Choroid plexus epithelial cell (primary cell): ENCODE results near the gene RGL2.
A peak's percentile ranks its signal among the peaks of the same experiment; 100 is the strongest.

Experiments
- DNase-seq: peaks from one replicate; pipeline ENCODE4 v3.0.0-alpha.2; 2010; ENCODE audit warnings: low read depth
- H3K4me3 ChIP-seq: 2 replicates; pipeline ENCODE4 v1.5.1; 2011; ENCODE audit warnings: low read depth, mild to moderate bottlenecking, control low read depth, low read length, moderate library complexity
- CTCF ChIP-seq: conservative IDR thresholded peaks from 2 replicates; pipeline ENCODE4 v1.5.1; 2011; ENCODE audit warnings: low read depth, mild to moderate bottlenecking, control low read depth, inconsistent platforms, low read length, moderate library complexity

The RGL2 gene

GRCh38 chr6:33252759-33253158, 46.0 kb downstream of the RGL2 start:
- DNase-seq = no peak
- no peak overlapping the region for H3K4me3 ChIP-seq
- TF ChIP-seq CTCF = no peak

- no peak overlapping the region for H3K4me3 ChIP-seq
- DNase-seq = peak; percentile 22
- TF ChIP-seq CTCF = no peak
Measured at GRCh38 chr6:33251395-33252012, 47.2 kb downstream of the RGL2 start.

- DNase-seq = no peak
- no peak for TF ChIP-seq CTCF
- H3K4me3 ChIP-seq = no peak overlapping the region
Measured at GRCh38 chr6:33250731-33251130, 48.0 kb downstream of the RGL2 start.

GRCh38 chr6:33249732-33250630, 48.8 kb downstream of the RGL2 start:
- H3K4me3 ChIP-seq = peak overlapping the region; percentile 78
- TF ChIP-seq CTCF = no peak
- peak; percentile 76 for DNase-seq

GRCh38 chr6:33248932-33249731, 49.6 kb downstream of the RGL2 start:
- peak overlapping the region; percentile 78 for H3K4me3 ChIP-seq
- DNase-seq = peak; percentile 99
- peak; percentile 5 for TF ChIP-seq CTCF

GRCh38 chr6:33248643-33248931, 50.2 kb downstream of the RGL2 start:
- peak; percentile 69 for DNase-seq
- H3K4me3 ChIP-seq = peak overlapping the region; percentile 78
- no peak for TF ChIP-seq CTCF
